ENCODE measurements around the gene ATXN3L.

- TF ChIP-seq CTCF (IDR thresholded peaks at IDR 0.05; ENCODE audit: control extremely low read depth in 1 of 3, insufficient read depth in 1 of 3, low read depth in 1 of 3, low read length in 3 of 3) (no peak), POLR2A (IDR thresholded peaks at IDR 0.05; ENCODE audit: control extremely low read depth in 1 of 2, low read depth in 2 of 2, low read length in 2 of 2) (no peak), E2F6 (IDR thresholded peaks at IDR 0.05) (no peak), CEBPB (IDR thresholded peaks at IDR 0.05; ENCODE audit: low read depth, low read length) (no peak), SP1 (IDR thresholded peaks at IDR 0.05; ENCODE audit: low read depth, low read length) (no peak), CTBP2 (IDR thresholded peaks at IDR 0.05; ENCODE audit: borderline replicate concordance, insufficient read depth, insufficient read length, low read length) (no peak), EP300 (IDR thresholded peaks at IDR 0.05; ENCODE audit: borderline replicate concordance in 1 of 2, low read depth in 2 of 2, low read length in 2 of 2) (no peak), TAF1 (IDR thresholded peaks at IDR 0.05; ENCODE audit: low read depth, low read length) (no peak), POLR2AphosphoS5 (IDR thresholded peaks at IDR 0.05; ENCODE audit: low read depth, low read length) (no peak)
Measured at GRCh38 chrX:13288671-13289070, 31.2 kb downstream of the ATXN3L start.
